Adrenal gland (tissue), 12 donors: ENCODE results near the gene SLC1A7. TPM values are rescaled to one million over a fixed set of nuclear protein-coding genes. Genes with fewer than 3 reads are reported as not detected.

Experiments used
- DNase-seq, 7 donors: peaks; one replicate each; pipeline ENCODE4 v3.0.0-alpha.2; 2019 to 2020
- H3K27ac ChIP-seq, 5 donors: fragments of 200-600 bp; sonication (generic) in 4 of 5; 1 replicate in 3 of 5; 2 replicates in 2 of 5; pipeline versions ENCODE4 v1.5.1 to v1.8.0; 2016 to 2020; ENCODE audit warnings: mild to moderate bottlenecking in 1 of 5
- H3K27me3 ChIP-seq: fragments of 200-600 bp; 2 replicates; pipeline ENCODE4 v1.8.0; 2021
- H3K36me3 ChIP-seq, 2 donors: fragments of 200-600 bp; replicated peaks in 1 of 2; 1 replicate in 1 of 2; 2 replicates in 1 of 2; pipeline versions ENCODE4 v1.5.1 to v1.8.0; 2018 to 2022
- H3K4me1 ChIP-seq, 2 donors: fragments of 200-600 bp; replicated peaks in 1 of 2; 1 replicate in 1 of 2; 2 replicates in 1 of 2; pipeline versions ENCODE4 v1.5.1 to v1.8.0; 2018 to 2021
- H3K4me3 ChIP-seq, 4 donors: fragments of 200-600 bp; sonication (generic) in 3 of 4; one replicate each; pipeline ENCODE4 v1.5.1; 2016 to 2018
- H3K9me3 ChIP-seq, 3 donors: fragments of 200-600 bp; sonication (generic) in 1 of 3; replicated peaks in 1 of 3; 1 replicate in 2 of 3; 2 replicates in 1 of 3; pipeline versions ENCODE4 v1.5.1 to v1.8.0; 2016 to 2021
- CTCF ChIP-seq, 6 experiments: fragments of 450-650 bp in 4 of 6; fragments of 200-600 bp in 2 of 6; sonication (generic) in 1 of 6; IDR thresholded peaks; 1 replicate in 5 of 6; 2 replicates in 1 of 6; pipeline versions ENCODE4 v1.5.1 to v1.8.0; 2016 to 2021; ENCODE audit warnings: antibody characterized with exemption in 6 of 6, mild to moderate bottlenecking in 2 of 6, moderate library complexity in 1 of 6
- POLR2A ChIP-seq, 2 donors: fragments of 450-650 bp; IDR thresholded peaks; one replicate each; pipeline ENCODE4 v1.6.1; 2017; ENCODE audit warnings: antibody characterized with exemption in 2 of 2, mild to moderate bottlenecking in 2 of 2, moderate library complexity in 1 of 2
- WGBS, 4 donors: extraction: QIAGEN DNeasy Blood & Tissue Kit in 2 of 4; methylation state at CpG; one replicate each; pipeline versions ENCODE4 v1.1.5 to v1.1.7; 2013 to 2017; 5-methylcytosine and 5-hydroxymethylcytosine counted together
- intact Hi-C, 2 donors: fragments of 100-400 bp; cut with DNase I; formaldehyde crosslinking; loops; one replicate each; pipeline versions ENCODE4 v1.14.1 to v1.15.0; 2022 to 2023
- polyA plus RNA-seq, 3 donors: library from polyadenylated mRNA; stranded (reverse); fragments of 200-250 nt in 2 of 3; fragments of 350-450 nt in 1 of 3; fragmentation: Illumina TruSeq in 1 of 3; extraction: RNeasy Lipid Tissue Mini Kit (QIAGEN cat#74804) in 1 of 3; gene quantifications; one replicate each; pipeline ENCODE4 v1.2.3, GENCODE V29; 2013 to 2014
- total RNA-seq, 9 donors: library from RNA; depleted of rRNA in 4 of 9; stranded (reverse); fragments of >200 nt in 4 of 9; fragments of 120-200 nt in 1 of 9; fragmentation: NEBNext Ultra II Directional in 1 of 9; extraction: Animal tissue kit (Norgen Biotek cat#: 25700) in 1 of 9; gene quantifications; one replicate each; pipeline versions ENCODE4 v1.1.0 to v1.2.4, GENCODE V29; 2013 to 2023
- donor health status: healthy with polysubstance abuse.
- donor health status: Bipolar disorder and iron deficiency.
- donor health status: DM: yes; HTN: yes; CAD: no.
- donor health status: DM: no; HTN: no; CAD: no.
- donor health status: DM: no; HTN: no; CAD: no.
- donor health status: DM: yes; HTN: yes; CAD: no.

The SLC1A7 gene
- total and polyA plus RNA-seq, 12 donors = 0.05 to 1.6 (median 0.17) TPM; not detected in 7

GRCh38 chr1:53166912-53167311 lies 24.5 kb upstream of the SLC1A7 start:
- TF ChIP-seq POLR2A (IDR thresholded peaks at IDR 0.05) (no peak), CTCF (IDR thresholded peaks at IDR 0.05) (no peak)
- no peak for DNase-seq
- Histone ChIP-seq H3K4me1 (no peaks in the 10 kb centered on the region), H3K27me3 (peaks cover 7% of the 10 kb centered on the region), H3K4me3 (no peak overlapping the region), H3K27ac (no peak overlapping the region), H3K9me3 (no peaks in the 10 kb centered on the region), H3K36me3 (no peaks in the 10 kb centered on the region)
- 64 to 86% (median 77%) methylated on average over 7 to 8 of the region's 8 CpGs for WGBS, 4 donors
- intact Hi-C loops = no loop called here

GRCh38 chr1:53166366-53166765 lies 23.9 kb upstream of the SLC1A7 start:
- Histone ChIP-seq H3K4me3 (no peak overlapping the region), H3K36me3 (no peaks in the 10 kb centered on the region)
- 65 to 81% (median 78%) methylated on average over 6 of the region's 6 CpGs for WGBS, 4 donors

GRCh38 chr1:53165408-53165961 lies 23.0 kb upstream of the SLC1A7 start:
- TF ChIP-seq CTCF (IDR thresholded peaks at IDR 0.05) = no peak
- TF ChIP-seq POLR2A (IDR thresholded peaks at IDR 0.05) = no peak
- Histone ChIP-seq H3K27me3 (peaks cover 7% of the 10 kb centered on the region), H3K36me3 (no peaks in the 10 kb centered on the region), H3K27ac (no peak overlapping the region), H3K9me3 (no peaks in the 10 kb centered on the region), H3K4me1 (no peaks in the 10 kb centered on the region), H3K4me3 (no peak overlapping the region)
- intact Hi-C loops = no loop called here
- no peak for DNase-seq
- WGBS, 4 donors = 75 to 82% (median 79%) methylated on average over 5 of the region's 5 CpGs

More at GRCh38 chr1:53166366-53166765, 23.9 kb upstream of the SLC1A7 start:
- H3K4me1 ChIP-seq = no peaks in the 10 kb centered on the region
- TF ChIP-seq POLR2A (IDR thresholded peaks at IDR 0.05) (no peak), CTCF (IDR thresholded peaks at IDR 0.05) (no peak)
- no peak overlapping the region for H3K27ac ChIP-seq
- no peak for DNase-seq
- intact Hi-C loops = no loop called here
- peaks cover 7% of the 10 kb centered on the region for H3K27me3 ChIP-seq
- H3K9me3 ChIP-seq = no peaks in the 10 kb centered on the region

- WGBS, 4 donors = 74 to 81% (median 78%) methylated on average over 10 of the region's 10 CpGs
- H3K36me3 ChIP-seq = no peaks in the 10 kb centered on the region
- H3K4me3 ChIP-seq = no peak overlapping the region
- no peak overlapping the region for H3K27ac ChIP-seq
- TF ChIP-seq POLR2A (IDR thresholded peaks at IDR 0.05) (no peak), CTCF (IDR thresholded peaks at IDR 0.05) (no peak)
- no peaks in the 10 kb centered on the region for H3K4me1 ChIP-seq
- intact Hi-C loops = no loop called here
- DNase-seq = no peak
- no peaks in the 10 kb centered on the region for H3K9me3 ChIP-seq
- peaks cover 7% of the 10 kb centered on the region for H3K27me3 ChIP-seq
These were observed 20.9 kb upstream of the SLC1A7 start for GRCh38 chr1:53163291-53163768.
